Loucy (cell line): ENCODE measurements around the gene PUM2.

Source experiments
- H2AFZ ChIP-seq: fragments of 200-600 bp; sonication (generic); 2 replicates; pipeline ENCODE4 v1.6.0; 2016; ENCODE audit warnings: antibody characterized with exemption, mild to moderate bottlenecking, low read length, moderate library complexity
- H3F3A ChIP-seq: fragments of 200-600 bp; 2 replicates; pipeline ENCODE4 v1.6.0; 2016; ENCODE audit warnings: antibody characterized with exemption, low read depth, mild to moderate bottlenecking
- H3K27me3 ChIP-seq: fragments of 200-600 bp; sonication (generic); 2 replicates; pipeline ENCODE4 v1.6.1; 2014; ENCODE audit warnings: low read length, mild to moderate bottlenecking; ENCODE audit not compliant: insufficient read depth, poor library complexity, severe bottlenecking
- H3K36me3 ChIP-seq: fragments of 200-600 bp; sonication (generic); 2 replicates; pipeline ENCODE4 v1.6.1; 2016; ENCODE audit warnings: low read length; ENCODE audit not compliant: insufficient read depth
- H3K4me1 ChIP-seq: fragments of 200-600 bp; sonication (generic); 2 replicates; pipeline ENCODE4 v1.5.1; 2014; ENCODE audit warnings: low read length, mild to moderate bottlenecking; ENCODE audit not compliant: insufficient read depth, poor library complexity, severe bottlenecking
- H3K4me2 ChIP-seq: fragments of 200-600 bp; sonication (generic); 2 replicates; pipeline ENCODE4 v1.6.0; 2014; ENCODE audit warnings: antibody characterized with exemption, low read length, low read depth, mild to moderate bottlenecking; ENCODE audit not compliant: poor library complexity, severe bottlenecking
- H3K4me3 ChIP-seq: fragments of 200-600 bp; sonication (generic); 2 replicates; pipeline ENCODE4 v1.5.1; 2014; ENCODE audit warnings: low read length, mild to moderate bottlenecking, mixed read lengths; ENCODE audit not compliant: poor library complexity, severe bottlenecking
- H3K79me2 ChIP-seq: fragments of 200-600 bp; sonication (generic); 2 replicates; pipeline ENCODE4 v1.6.1; 2014; ENCODE audit warnings: low read length; ENCODE audit not compliant: insufficient read depth
- H3K9ac ChIP-seq: fragments of 200-600 bp; sonication (generic); 2 replicates; pipeline ENCODE4 v1.6.0; 2014; ENCODE audit warnings: mild to moderate bottlenecking, low read depth, low read length, moderate library complexity; ENCODE audit not compliant: poor library complexity, severe bottlenecking
- H3K9me2 ChIP-seq: fragments of 200-600 bp; sonication (generic); replicated peaks from 2 replicates; pipeline ENCODE4 v1.6.1; 2016; ENCODE audit warnings: low read depth, low read length, mixed read lengths
- H3K9me3 ChIP-seq: fragments of 200-600 bp; sonication (generic); 2 replicates; pipeline ENCODE4 v1.6.1; 2014; ENCODE audit warnings: mild to moderate bottlenecking, antibody characterized with exemption, low read length, low read depth; ENCODE audit not compliant: insufficient read depth
- H4K20me1 ChIP-seq: fragments of 200-600 bp; sonication (generic); 2 replicates; pipeline ENCODE4 v1.6.0; 2014; ENCODE audit warnings: antibody characterized with exemption, low read length, mild to moderate bottlenecking; ENCODE audit not compliant: insufficient read depth, poor library complexity, severe bottlenecking
- EZH2phosphoT487 ChIP-seq: fragments of 200-600 bp; IDR thresholded peaks from 2 replicates; pipeline ENCODE4 v1.6.1; 2018; ENCODE audit warnings: antibody characterized with exemption, mild to moderate bottlenecking, moderate library complexity, borderline replicate concordance
- TF ChIP-seq, protein P1 (sequence below): fragments of 200-600 bp; sonication (generic); conservative IDR thresholded peaks from 2 replicates; pipeline ENCODE4 v1.5.1; 2014; ENCODE audit warnings: mild to moderate bottlenecking, antibody characterized with exemption, low read length

PUM2 gene

DNA sequence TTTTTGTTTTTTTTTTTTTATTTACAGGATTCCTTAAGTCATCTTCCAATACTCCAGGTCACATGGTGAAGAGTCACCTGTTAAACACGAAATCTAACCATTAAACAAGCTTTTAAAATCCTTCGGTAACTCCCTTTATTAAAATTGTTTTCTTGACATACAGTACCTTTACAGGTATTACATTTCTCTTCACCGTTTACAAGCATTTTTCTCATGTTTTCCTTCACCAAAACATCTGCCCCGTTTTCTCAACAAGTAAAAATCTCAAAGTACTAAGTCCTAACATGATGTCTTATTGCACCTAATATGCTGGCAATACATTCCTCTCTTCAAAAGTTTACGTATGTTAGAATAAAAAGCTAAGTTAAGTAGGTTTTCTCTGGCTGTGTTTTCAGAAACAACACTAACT, 1.1 kb downstream of the PUM2 start:
- Histone ChIP-seq H4K20me1 (peaks cover 59% of the 10 kb centered on the region), H3K9ac (peak overlapping the region; percentile 98), H3K27me3 (peaks cover 6% of the 10 kb centered on the region), H3F3A (peaks cover 5% of the 10 kb centered on the region; the same call in 1 of the 2 replicates), H3K36me3 (no peaks in the 10 kb centered on the region), H3K4me3 (peak overlapping the region; percentile 96), H3K4me2 (peak overlapping the region; percentile 82), H3K9me3 (no peaks in the 10 kb centered on the region), H3K4me1 (peaks cover 47% of the 10 kb centered on the region), H3K9me2 (no peaks in the 10 kb centered on the region), H3K79me2 (peaks cover 60% of the 10 kb centered on the region), H2AFZ (no peak overlapping the region)
- TF ChIP-seq, protein P1, sequence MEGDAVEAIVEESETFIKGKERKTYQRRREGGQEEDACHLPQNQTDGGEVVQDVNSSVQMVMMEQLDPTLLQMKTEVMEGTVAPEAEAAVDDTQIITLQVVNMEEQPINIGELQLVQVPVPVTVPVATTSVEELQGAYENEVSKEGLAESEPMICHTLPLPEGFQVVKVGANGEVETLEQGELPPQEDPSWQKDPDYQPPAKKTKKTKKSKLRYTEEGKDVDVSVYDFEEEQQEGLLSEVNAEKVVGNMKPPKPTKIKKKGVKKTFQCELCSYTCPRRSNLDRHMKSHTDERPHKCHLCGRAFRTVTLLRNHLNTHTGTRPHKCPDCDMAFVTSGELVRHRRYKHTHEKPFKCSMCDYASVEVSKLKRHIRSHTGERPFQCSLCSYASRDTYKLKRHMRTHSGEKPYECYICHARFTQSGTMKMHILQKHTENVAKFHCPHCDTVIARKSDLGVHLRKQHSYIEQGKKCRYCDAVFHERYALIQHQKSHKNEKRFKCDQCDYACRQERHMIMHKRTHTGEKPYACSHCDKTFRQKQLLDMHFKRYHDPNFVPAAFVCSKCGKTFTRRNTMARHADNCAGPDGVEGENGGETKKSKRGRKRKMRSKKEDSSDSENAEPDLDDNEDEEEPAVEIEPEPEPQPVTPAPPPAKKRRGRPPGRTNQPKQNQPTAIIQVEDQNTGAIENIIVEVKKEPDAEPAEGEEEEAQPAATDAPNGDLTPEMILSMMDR, result no peak
- TF ChIP-seq EZH2phosphoT487, result no peak

GRCh38 chr2:20348542-20348941, 2.1 kb downstream of the PUM2 start:
- Histone ChIP-seq H3K4me1 (peaks cover 49% of the 10 kb centered on the region), H3K36me3 (no peaks in the 10 kb centered on the region), H3K9me3 (no peaks in the 10 kb centered on the region), H3K27me3 (peaks cover 6% of the 10 kb centered on the region), H2AFZ (no peak overlapping the region), H3F3A (peaks cover 5% of the 10 kb centered on the region; the same call in 1 of the 2 replicates), H3K4me2 (peak overlapping the region; percentile 82), H3K4me3 (peak overlapping the region; percentile 96), H4K20me1 (peaks cover 69% of the 10 kb centered on the region), H3K79me2 (peaks cover 69% of the 10 kb centered on the region), H3K9me2 (no peaks in the 10 kb centered on the region), H3K9ac (peak overlapping the region; percentile 98)
- TF ChIP-seq, protein P1, result no peak
- TF ChIP-seq EZH2phosphoT487, result no peak

GRCh38 chr2:20346565-20347381, 3.9 kb downstream of the PUM2 start:
- no peak overlapping the region for H2AFZ ChIP-seq
- H3K9ac ChIP-seq, result peak overlapping the region; percentile 98
- peak overlapping the region; percentile 96 for H3K4me3 ChIP-seq
- peaks cover 87% of the 10 kb centered on the region for H3K79me2 ChIP-seq
- peaks cover 41% of the 10 kb centered on the region for H3K4me1 ChIP-seq
- no peak for TF ChIP-seq EZH2phosphoT487
- H3K4me2 ChIP-seq, result peak overlapping the region; percentile 82
- peaks cover 6% of the 10 kb centered on the region for H3K27me3 ChIP-seq
- H4K20me1 ChIP-seq, result peaks cover 86% of the 10 kb centered on the region
- no peaks in the 10 kb centered on the region for H3K9me3 ChIP-seq
- no peaks in the 10 kb centered on the region for H3K36me3 ChIP-seq
- H3F3A ChIP-seq, result peaks cover 5% of the 10 kb centered on the region; the same call in 1 of the 2 replicates
- H3K9me2 ChIP-seq, result no peaks in the 10 kb centered on the region
